ENCODE measurements around the gene POP7. TPM values are rescaled to one million over a fixed set of nuclear protein-coding genes. Genes with fewer than 3 reads are reported as not detected.

Gene POP7
- total RNA-seq, 1 donor from 2014 or later, result 40.6 TPM

DNA sequence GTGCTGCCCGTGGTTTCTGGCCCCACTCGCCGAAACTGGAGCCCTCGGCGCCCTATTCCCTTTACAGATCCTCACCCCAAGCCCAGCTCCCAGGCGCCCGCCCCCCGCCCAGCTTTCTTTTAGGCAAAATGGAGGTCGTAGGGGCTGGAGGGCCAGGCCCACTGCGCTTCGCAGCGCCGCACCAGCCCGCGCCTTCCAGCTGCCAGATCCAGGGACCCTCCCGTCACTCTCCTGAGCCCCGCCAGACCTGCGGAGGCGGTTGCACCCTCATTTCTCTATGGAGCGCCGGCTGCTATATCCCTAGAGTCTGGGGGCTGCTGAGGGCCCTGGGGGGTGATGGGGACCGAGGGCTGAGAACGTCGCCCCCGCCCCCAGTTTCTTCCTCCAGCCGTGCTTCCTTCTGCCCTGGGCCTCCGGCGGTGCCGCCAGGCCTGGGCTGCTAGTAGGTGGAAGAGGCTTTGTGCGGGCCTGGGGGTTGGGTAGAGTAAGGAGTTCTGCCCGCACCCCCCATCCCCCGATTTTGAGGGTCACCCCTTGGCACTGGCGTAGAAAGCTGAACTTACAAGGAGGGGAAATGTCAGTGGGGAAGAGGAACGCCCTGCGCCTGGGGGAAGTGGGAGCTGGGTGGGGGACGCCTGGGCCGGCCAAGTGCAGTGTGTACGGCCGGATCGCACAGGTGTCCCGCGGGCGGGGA, 31.4 kb upstream of the POP7 start:
- H3K9me3 Mint-ChIP-seq (ENCODE audit: unreplicated experiment), result no peaks in the 10 kb centered on the region
- H3K36me3 ChIP-seq (ENCODE audit: insufficient read depth, low read length), result no peaks in the 10 kb centered on the region
- H3K9ac ChIP-seq (ENCODE audit: low read length), result peak overlapping the region; percentile 92
- H3K27me3 ChIP-seq (ENCODE audit: insufficient read depth, low read length), result no peaks in the 10 kb centered on the region
- H3K4me2 ChIP-seq (ENCODE audit: low read length), result peak overlapping the region; percentile 85
- no peak overlapping the region for H2AFZ ChIP-seq (ENCODE audit: low read depth, low read length)
- peak overlapping the region; percentile 83 for H3K4me3 ChIP-seq (ENCODE audit: insufficient read depth, low read depth, low read length)
- H4K20me1 ChIP-seq (ENCODE audit: insufficient read depth, low read length), result peaks cover 37% of the 10 kb centered on the region
- peaks cover 7% of the 10 kb centered on the region for H3K36me3 Mint-ChIP-seq (ENCODE audit: low read depth, unreplicated experiment)
- H3K27ac ChIP-seq (ENCODE audit: low read depth, low read length), result peak overlapping the region; percentile 50
- no peak for FAIRE-seq
- no peak for TF ChIP-seq EZH2 (IDR thresholded peaks at IDR 0.05; ENCODE audit: insufficient read depth, low read length)
- TF ChIP-seq, protein P1, sequence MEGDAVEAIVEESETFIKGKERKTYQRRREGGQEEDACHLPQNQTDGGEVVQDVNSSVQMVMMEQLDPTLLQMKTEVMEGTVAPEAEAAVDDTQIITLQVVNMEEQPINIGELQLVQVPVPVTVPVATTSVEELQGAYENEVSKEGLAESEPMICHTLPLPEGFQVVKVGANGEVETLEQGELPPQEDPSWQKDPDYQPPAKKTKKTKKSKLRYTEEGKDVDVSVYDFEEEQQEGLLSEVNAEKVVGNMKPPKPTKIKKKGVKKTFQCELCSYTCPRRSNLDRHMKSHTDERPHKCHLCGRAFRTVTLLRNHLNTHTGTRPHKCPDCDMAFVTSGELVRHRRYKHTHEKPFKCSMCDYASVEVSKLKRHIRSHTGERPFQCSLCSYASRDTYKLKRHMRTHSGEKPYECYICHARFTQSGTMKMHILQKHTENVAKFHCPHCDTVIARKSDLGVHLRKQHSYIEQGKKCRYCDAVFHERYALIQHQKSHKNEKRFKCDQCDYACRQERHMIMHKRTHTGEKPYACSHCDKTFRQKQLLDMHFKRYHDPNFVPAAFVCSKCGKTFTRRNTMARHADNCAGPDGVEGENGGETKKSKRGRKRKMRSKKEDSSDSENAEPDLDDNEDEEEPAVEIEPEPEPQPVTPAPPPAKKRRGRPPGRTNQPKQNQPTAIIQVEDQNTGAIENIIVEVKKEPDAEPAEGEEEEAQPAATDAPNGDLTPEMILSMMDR (IDR thresholded peaks at IDR 0.05; ENCODE audit: insufficient read depth, low read depth, low read length), result no peak
- no peaks in the 10 kb centered on the region for H3K9me3 ChIP-seq (ENCODE audit: insufficient read depth, low read depth, low read length)
- DNase-seq (ENCODE audit: low read depth), result no peak
- peaks cover 4% of the 10 kb centered on the region for H3K4me1 Mint-ChIP-seq (ENCODE audit: low read depth, unreplicated experiment)
- H3K27me3 Mint-ChIP-seq (ENCODE audit: low read depth, unreplicated experiment), result peaks cover 6% of the 10 kb centered on the region
- H3K4me1 ChIP-seq (ENCODE audit: insufficient read depth, low read length), result peaks cover 5% of the 10 kb centered on the region
- peak overlapping the region; percentile 83 for H3K27ac Mint-ChIP-seq (ENCODE audit: unreplicated experiment)
- peaks cover 47% of the 10 kb centered on the region for H3K79me2 ChIP-seq (ENCODE audit: insufficient read depth, low read length)
- peak overlapping the region; percentile 90 for H3K4me3 Mint-ChIP-seq (ENCODE audit: unreplicated experiment)

DNA sequence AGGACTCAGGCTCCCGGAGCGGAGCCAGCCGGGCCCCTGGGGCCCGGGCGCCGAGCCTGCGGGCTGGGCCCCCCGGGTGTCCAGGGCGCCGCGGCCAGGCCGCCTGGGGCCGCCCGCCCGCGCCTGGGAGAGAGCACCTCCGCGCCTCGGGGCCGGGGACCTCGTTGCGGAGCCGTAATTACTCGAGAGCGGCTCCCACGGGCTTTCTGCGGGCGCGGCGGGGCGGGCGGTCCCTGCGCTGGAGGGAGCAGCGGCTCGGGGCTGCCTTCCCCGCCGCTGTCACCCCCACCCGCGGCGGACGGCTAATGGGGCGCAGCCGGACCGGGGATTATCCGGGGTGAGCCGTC, 30.8 kb upstream of the POP7 start:
- Mint-ChIP-seq H3K36me3 (ENCODE audit: low read depth, unreplicated experiment) (peaks cover 7% of the 10 kb centered on the region), H3K4me1 (ENCODE audit: low read depth, unreplicated experiment) (peaks cover 4% of the 10 kb centered on the region), H3K9me3 (ENCODE audit: unreplicated experiment) (no peaks in the 10 kb centered on the region), H3K27me3 (ENCODE audit: low read depth, unreplicated experiment) (peaks cover 6% of the 10 kb centered on the region), H3K4me3 (ENCODE audit: unreplicated experiment) (peak overlapping the region; percentile 90), H3K27ac (ENCODE audit: unreplicated experiment) (no peak overlapping the region)
- peak overlapping the region; percentile 83 for H3K4me3 ChIP-seq (ENCODE audit: insufficient read depth, low read depth, low read length)
- no peak for DNase-seq (ENCODE audit: low read depth)
- H3K27ac ChIP-seq (ENCODE audit: low read depth, low read length), result peak overlapping the region; percentile 19
- peaks cover 47% of the 10 kb centered on the region for H3K79me2 ChIP-seq (ENCODE audit: insufficient read depth, low read length)
- no peaks in the 10 kb centered on the region for H3K27me3 ChIP-seq (ENCODE audit: insufficient read depth, low read length)
- peak overlapping the region; percentile 85 for H3K4me2 ChIP-seq (ENCODE audit: low read length)
- H3K9me3 ChIP-seq (ENCODE audit: insufficient read depth, low read depth, low read length), result no peaks in the 10 kb centered on the region
- no peak overlapping the region for H2AFZ ChIP-seq (ENCODE audit: low read depth, low read length)
- peaks cover 42% of the 10 kb centered on the region for H4K20me1 ChIP-seq (ENCODE audit: insufficient read depth, low read length)
- H3K4me1 ChIP-seq (ENCODE audit: insufficient read depth, low read length), result peaks cover 5% of the 10 kb centered on the region
- FAIRE-seq, result no peak
- TF ChIP-seq, protein P1 (IDR thresholded peaks at IDR 0.05; ENCODE audit: insufficient read depth, low read depth, low read length), result no peak
- TF ChIP-seq EZH2 (IDR thresholded peaks at IDR 0.05; ENCODE audit: insufficient read depth, low read length), result no peak
- peak overlapping the region; percentile 92 for H3K9ac ChIP-seq (ENCODE audit: low read length)
- no peaks in the 10 kb centered on the region for H3K36me3 ChIP-seq (ENCODE audit: insufficient read depth, low read length)
